IPS-NIHi11 (cell line): Measurements from ENCODE around the gene GSS.

Experiments used
- DNase-seq: peaks from one replicate; pipeline ENCODE4 v3.0.0; 2012; ENCODE audit warnings: mixed read lengths, low spot score

The GSS gene

GRCh38 chr20:34993941-34994508, 38.4 kb upstream of the GSS start:
- DNase-seq, result no peak

- DNase-seq, result no peak
Measured at GRCh38 chr20:34992751-34993417, 37.3 kb upstream of the GSS start.

- no peak for DNase-seq
Measured at GRCh38 chr20:34990661-34991214, 35.1 kb upstream of the GSS start.

GRCh38 chr20:34990231-34990630, 34.6 kb upstream of the GSS start:
- DNase-seq, result no peak

GRCh38 chr20:34989670-34990069, 34.1 kb upstream of the GSS start:
- DNase-seq, result no peak

GRCh38 chr20:34989118-34989517, 33.5 kb upstream of the GSS start:
- DNase-seq, result no peak

- no peak for DNase-seq
Measured at GRCh38 chr20:34988191-34988540, 32.6 kb upstream of the GSS start.

GRCh38 chr20:34987288-34988190, 31.9 kb upstream of the GSS start:
- no peak for DNase-seq

GRCh38 chr20:34986311-34987287, 31.0 kb upstream of the GSS start:
- DNase-seq, result no peak

- DNase-seq, result no peak
Measured at GRCh38 chr20:34985461-34986310, 30.1 kb upstream of the GSS start.

GRCh38 chr20:34984756-34985261, 29.2 kb upstream of the GSS start:
- no peak for DNase-seq

- DNase-seq, result peak; percentile 49
Measured at GRCh38 chr20:34983995-34984735, 28.6 kb upstream of the GSS start.

GRCh38 chr20:34983089-34983820, 27.6 kb upstream of the GSS start:
- DNase-seq, result no peak

GRCh38 chr20:34982270-34983088, 26.9 kb upstream of the GSS start:
- DNase-seq, result no peak

- DNase-seq, result no peak
Measured at GRCh38 chr20:34980543-34981233, 25.1 kb upstream of the GSS start.

- DNase-seq, result peak; percentile 95
Measured at GRCh38 chr20:34979366-34980153, 24.0 kb upstream of the GSS start.
